Testis (tissue), 3 donors: ENCODE results near the gene STON2. TPM values are rescaled to one million over a fixed set of nuclear protein-coding genes. Genes with fewer than 3 reads are reported as not detected.

Experiments
- DNase-seq: peaks from one replicate; pipeline ENCODE4 v3.0.0-alpha.2; 2019
- H3K27ac ChIP-seq, 2 donors: fragments of 200-600 bp; sonication (generic); one replicate each; pipeline ENCODE4 v1.5.1; 2019
- H3K27me3 ChIP-seq: fragments of 200-600 bp; sonication (generic); one replicate; pipeline ENCODE4 v1.5.1; 2019
- H3K36me3 ChIP-seq: fragments of 200-600 bp; sonication (generic); one replicate; pipeline ENCODE4 v1.5.1; 2017; ENCODE audit warnings: low read depth; ENCODE audit errors: missing control alignments
- H3K4me1 ChIP-seq: fragments of 200-600 bp; sonication (generic); one replicate; pipeline ENCODE4 v1.5.1; 2019
- H3K4me3 ChIP-seq, 2 donors: fragments of 200-600 bp; sonication (generic); one replicate each; pipeline ENCODE4 v1.5.1; 2017 to 2019
- H3K9me3 ChIP-seq: fragments of 200-600 bp; sonication (generic); one replicate; pipeline ENCODE4 v1.5.1; 2017
- POLR2A ChIP-seq: fragments of 450-650 bp; IDR thresholded peaks from one replicate; pipeline ENCODE4 v1.6.1; 2017; ENCODE audit warnings: antibody characterized with exemption, mild to moderate bottlenecking, moderate library complexity
- WGBS, 2 donors: methylation state at CpG; one replicate each; pipeline ENCODE4 v1.1.5; 2018; 5-methylcytosine and 5-hydroxymethylcytosine counted together
- intact Hi-C: fragments of 100-400 bp; cut with DNase I; formaldehyde crosslinking; loops from one replicate; pipeline ENCODE4 v1.15.1; 2023; ENCODE audit warnings: low total_unique reads
- polyA plus RNA-seq: library from polyadenylated mRNA; stranded (reverse); fragments of 350-450 nt; fragmentation: Illumina TruSeq; extraction: RNeasy Lipid Tissue Mini Kit (QIAGEN cat#74804); gene quantifications from one replicate; pipeline ENCODE4 v1.2.3, GENCODE V29; 2014; ENCODE audit warnings: low read depth, low replicate concordance; ENCODE audit not compliant: insufficient read depth
- total RNA-seq, 2 donors: library from RNA; depleted of rRNA; stranded (reverse); fragments of >200 nt; gene quantifications; one replicate each; pipeline ENCODE4 v1.2.3, GENCODE V29; 2016
- TF ChIP-seq, protein P1 (sequence below), 3 experiments: fragments of 450-650 bp in 2 of 3; fragments of 200-600 bp in 1 of 3; sonication (generic) in 1 of 3; IDR thresholded peaks; one replicate each; pipeline ENCODE4 v1.5.1; 2016 to 2019; ENCODE audit warnings: antibody characterized with exemption in 3 of 3, mild to moderate bottlenecking in 2 of 3, moderate library complexity in 1 of 3

Gene STON2
- total and polyA plus RNA-seq, 3 donors from 2014 or later: 8.3 to 38.5 (median 22.8) TPM

DNA sequence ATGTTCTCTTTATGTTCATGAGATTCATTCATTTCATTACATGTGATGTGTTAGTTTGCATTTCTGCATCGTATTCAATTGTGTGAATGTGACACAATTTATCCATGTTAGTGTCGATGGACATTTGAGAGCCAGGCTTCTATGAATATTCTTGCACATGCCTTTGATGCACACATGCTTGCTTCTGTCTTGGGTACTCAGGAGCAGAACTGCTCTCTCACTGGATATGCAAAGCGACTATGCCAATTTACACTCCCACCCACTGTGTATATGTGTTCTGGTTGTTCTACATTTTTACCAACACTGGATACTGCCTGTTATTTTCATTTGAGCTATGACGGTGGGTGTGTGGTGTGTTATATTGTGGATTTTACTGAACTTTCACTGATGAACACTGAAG is 95.1 kb downstream of the STON2 start:
- no peak overlapping the region for H3K4me3 ChIP-seq
- DNase-seq: no peak
- H3K27ac ChIP-seq: no peak overlapping the region
- TF ChIP-seq POLR2A: no peak
- TF ChIP-seq, protein P1, sequence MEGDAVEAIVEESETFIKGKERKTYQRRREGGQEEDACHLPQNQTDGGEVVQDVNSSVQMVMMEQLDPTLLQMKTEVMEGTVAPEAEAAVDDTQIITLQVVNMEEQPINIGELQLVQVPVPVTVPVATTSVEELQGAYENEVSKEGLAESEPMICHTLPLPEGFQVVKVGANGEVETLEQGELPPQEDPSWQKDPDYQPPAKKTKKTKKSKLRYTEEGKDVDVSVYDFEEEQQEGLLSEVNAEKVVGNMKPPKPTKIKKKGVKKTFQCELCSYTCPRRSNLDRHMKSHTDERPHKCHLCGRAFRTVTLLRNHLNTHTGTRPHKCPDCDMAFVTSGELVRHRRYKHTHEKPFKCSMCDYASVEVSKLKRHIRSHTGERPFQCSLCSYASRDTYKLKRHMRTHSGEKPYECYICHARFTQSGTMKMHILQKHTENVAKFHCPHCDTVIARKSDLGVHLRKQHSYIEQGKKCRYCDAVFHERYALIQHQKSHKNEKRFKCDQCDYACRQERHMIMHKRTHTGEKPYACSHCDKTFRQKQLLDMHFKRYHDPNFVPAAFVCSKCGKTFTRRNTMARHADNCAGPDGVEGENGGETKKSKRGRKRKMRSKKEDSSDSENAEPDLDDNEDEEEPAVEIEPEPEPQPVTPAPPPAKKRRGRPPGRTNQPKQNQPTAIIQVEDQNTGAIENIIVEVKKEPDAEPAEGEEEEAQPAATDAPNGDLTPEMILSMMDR (IDR thresholded peaks at IDR 0.05): no peak
- 96 to 98% methylated on average over 4 of the region's 4 CpGs for WGBS, 2 donors
- H3K27me3 ChIP-seq: no peaks in the 10 kb centered on the region
- no peaks in the 10 kb centered on the region for H3K4me1 ChIP-seq
- no peaks in the 10 kb centered on the region for H3K9me3 ChIP-seq
- intact Hi-C loops: no loop called here
- H3K36me3 ChIP-seq: no peaks in the 10 kb centered on the region

DNA sequence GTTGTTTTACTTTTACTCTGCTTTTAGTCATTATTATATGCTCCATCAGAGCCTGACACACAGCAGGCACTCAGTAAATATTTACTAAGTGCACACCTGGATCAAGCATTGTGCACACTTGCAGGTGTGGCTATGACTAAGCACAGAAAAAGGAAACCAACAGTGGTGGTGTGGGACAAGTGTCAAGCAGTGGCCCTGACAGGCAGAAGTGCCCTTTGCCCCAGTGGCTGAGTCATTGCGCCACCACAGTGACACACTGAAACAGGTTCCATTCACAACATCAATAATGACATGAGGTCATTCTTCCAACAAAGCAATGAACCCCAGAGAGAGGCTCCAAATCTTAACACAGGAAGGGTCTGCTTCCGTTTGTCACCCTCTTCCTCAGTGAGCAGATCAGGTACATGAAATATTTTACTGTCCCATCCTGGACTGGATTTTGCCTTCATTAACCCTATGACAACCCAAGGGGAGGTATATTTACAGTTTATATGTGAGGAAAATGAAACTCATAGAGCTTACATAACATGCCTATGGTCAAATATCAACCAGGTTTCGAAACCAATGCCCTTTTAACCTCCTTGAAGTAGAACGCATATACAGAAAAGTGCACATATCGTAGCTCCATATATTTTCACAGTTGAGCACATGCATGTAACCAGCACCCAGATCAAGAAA is 96.7 kb downstream of the STON2 start:
- DNase-seq: no peak
- Histone ChIP-seq H3K9me3 (no peaks in the 10 kb centered on the region), H3K27me3 (no peaks in the 10 kb centered on the region), H3K27ac (no peak overlapping the region), H3K36me3 (no peaks in the 10 kb centered on the region), H3K4me3 (no peak overlapping the region), H3K4me1 (no peaks in the 10 kb centered on the region)
- WGBS, 2 donors: 90 to 93% methylated on average over 5 of the region's 5 CpGs
- intact Hi-C loops: no loop called here
- TF ChIP-seq POLR2A: no peak
- TF ChIP-seq, protein P1 (IDR thresholded peaks at IDR 0.05): no peak

DNA sequence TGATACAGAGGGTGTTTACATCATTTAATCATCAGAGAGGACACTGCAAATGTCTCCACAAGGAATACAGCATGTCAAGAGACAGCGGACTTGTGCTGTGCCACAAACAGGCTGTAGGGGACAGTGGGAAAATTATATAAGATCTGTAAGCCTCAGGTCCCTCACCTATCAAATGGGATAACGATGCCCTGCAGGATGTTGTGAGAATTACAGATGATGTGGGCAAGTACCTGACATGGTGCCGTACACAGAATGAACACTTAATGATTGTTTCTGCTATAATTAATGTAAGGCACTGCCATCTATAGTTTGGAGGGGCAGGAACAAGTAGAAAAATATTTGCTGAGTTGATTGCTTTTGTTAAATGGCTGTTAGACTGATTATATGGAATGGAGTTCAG is 97.5 kb downstream of the STON2 start:
- intact Hi-C loops: no loop called here
- TF ChIP-seq, protein P1 (IDR thresholded peaks at IDR 0.05): no peak
- TF ChIP-seq POLR2A: no peak
- no peaks in the 10 kb centered on the region for H3K27me3 ChIP-seq
- no peaks in the 10 kb centered on the region for H3K9me3 ChIP-seq
- H3K4me1 ChIP-seq: no peaks in the 10 kb centered on the region
- no peaks in the 10 kb centered on the region for H3K36me3 ChIP-seq
- H3K27ac ChIP-seq: no peak overlapping the region
- no peak for DNase-seq
- whole genome bisulfite sequencing, 2 donors: 91 to 100% methylated on average over 3 of the region's 3 CpGs
- H3K4me3 ChIP-seq: no peak overlapping the region

DNA sequence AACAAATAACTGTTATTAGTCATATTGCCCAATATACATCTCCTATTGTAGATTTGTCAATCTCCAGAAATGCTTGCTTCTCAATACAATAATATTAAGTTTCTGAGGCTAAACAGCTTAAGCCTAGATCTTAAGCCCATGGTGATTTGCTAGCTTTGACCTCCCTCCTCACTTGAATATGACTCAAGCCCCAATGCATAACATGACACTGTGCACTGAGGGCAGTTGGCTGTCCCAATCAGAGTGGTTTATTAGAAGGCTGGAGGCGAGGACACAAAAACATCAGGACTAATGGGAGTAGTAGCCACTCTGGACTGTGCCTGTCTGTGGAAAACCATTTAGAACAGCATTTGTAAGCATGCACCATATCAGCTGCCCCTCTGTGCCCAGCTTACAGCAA is 98.3 kb downstream of the STON2 start:
- H3K27ac ChIP-seq: no peak overlapping the region
- TF ChIP-seq, protein P1 (IDR thresholded peaks at IDR 0.05): no peak
- no peak for TF ChIP-seq POLR2A
- no peak overlapping the region for H3K4me3 ChIP-seq
- no peaks in the 10 kb centered on the region for H3K9me3 ChIP-seq
- intact Hi-C loops: no loop called here
- DNase-seq: no peak
- no peaks in the 10 kb centered on the region for H3K36me3 ChIP-seq
- H3K27me3 ChIP-seq: no peaks in the 10 kb centered on the region
- WGBS, 2 donors: 85 to 100% methylated on average over 1 of the region's 1 CpG
- no peaks in the 10 kb centered on the region for H3K4me1 ChIP-seq

DNA sequence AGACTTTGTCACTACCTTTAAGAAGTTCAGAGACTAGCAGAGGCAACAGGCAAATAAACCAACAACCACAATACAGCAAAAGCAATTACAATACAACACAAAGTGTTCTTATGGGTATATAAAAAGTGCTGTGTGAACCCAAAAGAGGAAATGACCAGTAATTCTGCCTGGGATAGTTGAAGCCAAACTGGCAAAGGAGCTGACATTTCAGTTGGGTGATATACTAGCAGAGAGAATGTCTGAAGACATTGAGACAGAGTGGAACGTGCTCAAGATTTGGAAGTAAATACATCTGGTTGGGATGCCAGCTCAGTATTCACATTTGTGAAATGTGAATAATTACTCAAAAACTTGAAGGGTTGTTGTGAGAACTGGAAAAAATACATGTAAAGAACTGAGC is 98.8 kb downstream of the STON2 start:
- H3K4me1 ChIP-seq: no peaks in the 10 kb centered on the region
- H3K27ac ChIP-seq: no peak overlapping the region
- H3K4me3 ChIP-seq: no peak overlapping the region
- intact Hi-C loops: no loop called here
- DNase-seq: no peak
- WGBS, 2 donors: 66 to 68% methylated on average over 1 of the region's 1 CpG
- no peak for TF ChIP-seq POLR2A
- TF ChIP-seq, protein P1 (IDR thresholded peaks at IDR 0.05): no peak
- H3K36me3 ChIP-seq: no peaks in the 10 kb centered on the region
- no peaks in the 10 kb centered on the region for H3K9me3 ChIP-seq
- H3K27me3 ChIP-seq: no peaks in the 10 kb centered on the region
